Thyroid gland (tissue), 4 donors: Measurements from ENCODE around the gene CLEC2L.

ENCODE experiments used
- CTCF ChIP-seq, 6 experiments: fragments of 200-600 bp in 3 of 6; fragments of 450-650 bp in 3 of 6; sonication (generic) in 3 of 6; IDR thresholded peaks; one replicate each; pipeline ENCODE4 v1.5.1; 2016 to 2019; ENCODE audit warnings: antibody characterized with exemption in 6 of 6, mild to moderate bottlenecking in 2 of 6, inconsistent platforms in 1 of 6, moderate library complexity in 1 of 6
- POLR2A ChIP-seq, 2 donors: fragments of 450-650 bp; IDR thresholded peaks; one replicate each; pipeline ENCODE4 v1.6.1; 2017; ENCODE audit warnings: antibody characterized with exemption in 2 of 2, mild to moderate bottlenecking in 2 of 2, moderate library complexity in 1 of 2

- TF ChIP-seq CTCF (IDR thresholded peaks at IDR 0.05): no peak
- no peak for TF ChIP-seq POLR2A (IDR thresholded peaks at IDR 0.05)
Observed at GRCh38 chr7:139562491-139562890, 39.0 kb downstream of the CLEC2L start.
